Mesenchymal stem cell (in vitro differentiated cells and primary cell): ENCODE results near the gene NBPF3.
"Not testable (repeated sequence)": the region's sequence is repeated elsewhere in the genome, so short reads cannot be mapped to it uniquely, and the experiment has no call there.

Experiments used
- DNase-seq: peaks from one replicate; pipeline ENCODE4 v3.0.0-alpha.2; 2013
- H2AFZ ChIP-seq: one replicate; pipeline ENCODE4 v1.6.1; 2013; ENCODE audit warnings: low read depth, mild to moderate bottlenecking, control low read depth, inconsistent platforms, low read length, moderate library complexity
- H2AK5ac ChIP-seq: 2 replicates; pipeline ENCODE4 v1.6.1; 2013; ENCODE audit warnings: low read length, moderate library complexity, mild to moderate bottlenecking, inconsistent platforms; ENCODE audit not compliant: severe bottlenecking
- H2BK120ac ChIP-seq: one replicate; pipeline ENCODE4 v1.6.1; 2013; ENCODE audit warnings: low read depth, mild to moderate bottlenecking, inconsistent platforms, low read length, moderate library complexity
- H2BK12ac ChIP-seq, 2 experiments: one replicate each; pipeline ENCODE4 v1.6.1; 2013; ENCODE audit warnings: inconsistent platforms in 2 of 2, low read length in 2 of 2, mild to moderate bottlenecking in 2 of 2, moderate library complexity in 2 of 2, control low read depth in 1 of 2
- H2BK15ac ChIP-seq: one replicate; pipeline ENCODE4 v1.6.1; 2013; ENCODE audit warnings: mild to moderate bottlenecking, low read depth, inconsistent platforms; ENCODE audit not compliant: poor library complexity, severe bottlenecking
- H2BK5ac ChIP-seq: 2 replicates; pipeline ENCODE4 v1.6.1; 2013; ENCODE audit warnings: low read depth, mild to moderate bottlenecking, low read length, control low read depth, inconsistent platforms; ENCODE audit not compliant: poor library complexity, severe bottlenecking
- H3K14ac ChIP-seq, 2 experiments: one replicate each; pipeline ENCODE4 v1.6.1; 2013; ENCODE audit warnings: inconsistent platforms in 2 of 2, low read length in 2 of 2, control low read depth in 1 of 2, mild to moderate bottlenecking in 1 of 2, moderate library complexity in 1 of 2
- H3K18ac ChIP-seq, 2 experiments: one replicate each; pipeline ENCODE4 v1.6.1; 2013; ENCODE audit warnings: inconsistent platforms in 2 of 2, low read length in 2 of 2, control low read depth in 1 of 2, low read depth in 1 of 2, mild to moderate bottlenecking in 1 of 2
- H3K23ac ChIP-seq, 2 experiments: one replicate each; pipeline ENCODE4 v1.6.1; 2013; ENCODE audit warnings: inconsistent platforms in 2 of 2, low read length in 2 of 2, mild to moderate bottlenecking in 2 of 2, moderate library complexity in 2 of 2, control low read depth in 1 of 2
- H3K27ac ChIP-seq: 2 replicates; pipeline ENCODE4 v1.5.1; 2013; ENCODE audit warnings: mild to moderate bottlenecking, moderate library complexity, low read length, control low read depth, inconsistent platforms; ENCODE audit not compliant: poor library complexity, severe bottlenecking
- H3K27me3 ChIP-seq, 2 experiments: 2 replicates each; pipeline versions ENCODE4 v1.6.1 to v1.7.0; 2013; ENCODE audit warnings: low read length in 2 of 2, mild to moderate bottlenecking in 2 of 2, moderate library complexity in 2 of 2, control low read depth in 1 of 2, inconsistent platforms in 1 of 2; ENCODE audit not compliant: control insufficient read depth in 1 of 2, insufficient read depth in 1 of 2
- H3K36me3 ChIP-seq, 2 experiments: 2 replicates each; pipeline versions ENCODE4 v1.6.1 to v1.7.0; 2013; ENCODE audit warnings: low read length in 2 of 2, control low read depth in 1 of 2, inconsistent platforms in 1 of 2, low read depth in 1 of 2, mild to moderate bottlenecking in 1 of 2; ENCODE audit not compliant: insufficient read depth in 2 of 2, control insufficient read depth in 1 of 2
- H3K4ac ChIP-seq, 2 experiments: one replicate each; pipeline ENCODE4 v1.6.1; 2013; ENCODE audit warnings: inconsistent platforms in 2 of 2, low read length in 2 of 2, mild to moderate bottlenecking in 2 of 2, moderate library complexity in 2 of 2, control low read depth in 1 of 2, low read depth in 1 of 2
- H3K4me1 ChIP-seq: 2 replicates; pipeline ENCODE4 v1.6.1; 2013; ENCODE audit warnings: low read depth, low read length, control low read depth; ENCODE audit not compliant: control insufficient read depth, insufficient read depth
- H3K4me2 ChIP-seq: 2 replicates; pipeline ENCODE4 v1.6.1; 2013; ENCODE audit warnings: low read length, mild to moderate bottlenecking, inconsistent platforms; ENCODE audit not compliant: poor library complexity, severe bottlenecking
- H3K4me3 ChIP-seq, 2 experiments: 2 replicates each; pipeline versions ENCODE4 v1.5.1 to v1.7.0; 2013; ENCODE audit warnings: low read length in 2 of 2, mild to moderate bottlenecking in 2 of 2, control low read depth in 1 of 2, low read depth in 1 of 2; ENCODE audit not compliant: insufficient read depth in 1 of 2
- H3K79me1 ChIP-seq: replicated peaks from 2 replicates; pipeline ENCODE4 v1.6.1; 2013; ENCODE audit warnings: mild to moderate bottlenecking, control low read depth, low read length, inconsistent platforms; ENCODE audit not compliant: poor library complexity, severe bottlenecking
- H3K9ac ChIP-seq: 2 replicates; pipeline ENCODE4 v1.7.0; 2013; ENCODE audit warnings: mild to moderate bottlenecking, low read length, moderate library complexity
- H3K9me3 ChIP-seq: 2 replicates; pipeline ENCODE4 v1.7.0; 2013; ENCODE audit warnings: mild to moderate bottlenecking, low read length; ENCODE audit not compliant: control insufficient read depth
- H4K8ac ChIP-seq: one replicate; pipeline ENCODE4 v1.6.1; 2013; ENCODE audit warnings: inconsistent platforms, mild to moderate bottlenecking, low read length, moderate library complexity
- H4K91ac ChIP-seq: one replicate; pipeline ENCODE4 v1.6.1; 2013; ENCODE audit warnings: mild to moderate bottlenecking, low read length, inconsistent platforms
- WGBS: methylation state at CpG from one replicate; pipeline ENCODE4 v1.1.7; 2013; ENCODE audit warnings: mixed read lengths; 5-methylcytosine and 5-hydroxymethylcytosine counted together

Gene NBPF3

DNA sequence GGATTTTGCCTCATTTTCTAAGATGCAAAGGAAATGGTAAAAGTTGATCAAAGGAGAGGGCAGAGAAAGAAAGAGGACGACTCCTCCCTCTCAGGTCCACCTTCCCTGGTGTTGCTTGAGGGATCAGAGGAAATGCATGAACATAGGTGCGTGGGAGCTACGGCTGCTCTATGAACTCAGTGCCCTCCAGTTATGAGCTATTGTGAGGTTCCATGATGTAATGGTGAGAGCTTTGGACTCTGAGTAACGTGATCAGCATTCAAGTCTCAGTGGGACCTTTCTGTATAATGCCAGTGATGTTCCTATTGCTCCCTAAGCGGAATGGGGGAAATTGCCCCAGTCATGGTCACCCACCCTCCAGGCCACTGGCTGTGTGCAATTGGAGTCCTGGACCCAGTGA is 25.9 kb upstream of the NBPF3 start:
- H3K9me3 ChIP-seq: no peaks in the 10 kb centered on the region
- no peak overlapping the region for H3K4ac ChIP-seq
- no peak overlapping the region for H3K18ac ChIP-seq
- no peak overlapping the region for H3K14ac ChIP-seq
- 81% methylated on average over 5 of the region's 5 CpGs for WGBS
- H3K4me2 ChIP-seq: no peak overlapping the region
- H2BK15ac ChIP-seq: no peak overlapping the region
- no peak overlapping the region for H2BK120ac ChIP-seq
- no peak overlapping the region for H3K27ac ChIP-seq
- DNase-seq: no peak
- peaks cover 24 to 55% of the 10 kb centered on the region in 2 experiments for H3K27me3 ChIP-seq
- no peaks in the 10 kb centered on the region for H3K79me1 ChIP-seq
- no peak overlapping the region for H2BK12ac ChIP-seq
- H3K36me3 ChIP-seq: no peaks in the 10 kb centered on the region
- no peak overlapping the region for H2AK5ac ChIP-seq
- no peak overlapping the region for H2BK5ac ChIP-seq
- no peaks in the 10 kb centered on the region for H3K4me1 ChIP-seq
- H3K4me3 ChIP-seq: no peak overlapping the region
- no peak overlapping the region for H4K91ac ChIP-seq
- H4K8ac ChIP-seq: no peak overlapping the region
- H3K23ac ChIP-seq: no peak overlapping the region
- H3K9ac ChIP-seq: no peak overlapping the region
- H2AFZ ChIP-seq: no peak overlapping the region

DNA sequence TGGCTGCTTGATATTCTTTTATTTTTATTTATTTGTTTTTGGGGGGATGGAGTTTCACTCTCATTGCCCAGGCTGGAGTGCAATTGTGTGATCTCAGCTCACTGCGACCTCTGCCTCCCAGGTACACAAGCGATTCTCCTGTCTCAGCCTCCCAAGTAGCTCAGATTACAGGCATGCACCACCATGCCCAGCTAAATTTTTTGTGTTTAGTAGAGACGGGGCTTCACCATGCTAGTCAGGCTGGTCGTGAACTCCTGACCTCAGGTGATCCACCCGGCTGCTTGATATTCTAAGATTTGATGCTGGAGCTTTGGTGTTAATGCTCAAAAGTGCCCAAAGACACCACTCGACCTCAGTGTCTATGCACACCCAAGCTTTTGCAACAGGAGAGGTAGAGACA is 19.6 kb upstream of the NBPF3 start:
- H3K27me3 ChIP-seq: peaks cover 15 to 38% of the 10 kb centered on the region in 2 experiments
- not testable (repeated sequence) for DNase-seq, H3K9ac ChIP-seq, H2AFZ ChIP-seq, H3K4me3 ChIP-seq, H2BK120ac ChIP-seq, H3K4me1 ChIP-seq, H3K27ac ChIP-seq, H2BK12ac ChIP-seq, H3K79me1 ChIP-seq, H2BK15ac ChIP-seq, H3K4me2 ChIP-seq, H3K36me3 ChIP-seq, H4K91ac ChIP-seq, H2AK5ac ChIP-seq, H4K8ac ChIP-seq, H2BK5ac ChIP-seq, H3K23ac ChIP-seq, H3K14ac ChIP-seq, H3K18ac ChIP-seq, H3K9me3 ChIP-seq, H3K4ac ChIP-seq
- 79% methylated on average over 6 of the region's 6 CpGs for WGBS

GRCh38 chr1:21421307-21421706 is 18.6 kb upstream of the NBPF3 start:
- peaks cover 8 to 28% of the 10 kb centered on the region in 2 experiments for H3K27me3 ChIP-seq
- H4K91ac ChIP-seq, H3K36me3 ChIP-seq, H3K4me3 ChIP-seq, H4K8ac ChIP-seq, H2BK12ac ChIP-seq, H3K4me1 ChIP-seq, H3K27ac ChIP-seq, H3K79me1 ChIP-seq, H3K9me3 ChIP-seq, H2BK15ac ChIP-seq, DNase-seq, H2BK120ac ChIP-seq, H3K23ac ChIP-seq, H3K4ac ChIP-seq, H3K9ac ChIP-seq, H2AK5ac ChIP-seq, H3K4me2 ChIP-seq, H2BK5ac ChIP-seq, H3K18ac ChIP-seq, H2AFZ ChIP-seq, H3K14ac ChIP-seq: not testable (repeated sequence)
- 75% methylated on average over 7 of the region's 8 CpGs for WGBS

DNA sequence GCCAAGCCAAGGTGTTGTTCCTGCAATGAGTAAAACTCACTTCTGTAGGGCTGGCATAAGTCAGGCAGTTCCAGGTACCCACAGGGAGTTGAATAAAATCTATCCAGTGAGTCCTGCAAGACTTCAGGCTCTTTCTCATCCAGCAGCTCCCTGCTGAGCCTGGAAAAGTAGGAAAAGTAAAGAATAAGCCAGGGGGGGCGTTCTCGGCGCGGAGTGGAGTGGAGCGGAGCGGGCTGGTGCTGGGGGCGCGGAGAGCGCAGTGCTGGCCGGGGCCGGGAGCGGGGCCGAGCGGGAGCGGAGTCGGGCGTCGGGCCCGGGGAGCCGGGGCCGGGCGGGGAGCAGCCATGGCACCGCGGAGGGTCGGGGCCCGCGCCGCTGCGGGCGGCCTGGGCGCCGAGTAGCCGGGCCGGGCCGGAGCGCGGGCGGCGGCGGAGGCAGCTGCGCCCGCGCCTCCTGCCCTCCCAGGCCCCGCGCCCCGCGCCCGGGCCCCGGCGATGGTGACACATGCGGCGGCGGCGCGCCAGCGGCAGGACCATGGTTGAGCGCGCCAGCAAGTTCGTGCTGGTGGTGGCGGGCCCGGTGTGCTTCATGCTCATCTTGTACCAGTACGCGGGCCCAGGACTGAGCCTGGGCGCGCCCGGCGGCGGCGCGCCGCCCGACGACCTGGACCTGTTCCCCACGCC is 12.0 kb upstream of the NBPF3 start:
- H2AFZ ChIP-seq, H3K9ac ChIP-seq, H3K18ac ChIP-seq, H2BK5ac ChIP-seq, H3K4me3 ChIP-seq, H3K27ac ChIP-seq, H3K27me3 ChIP-seq, H3K4ac ChIP-seq, H3K79me1 ChIP-seq, H2BK12ac ChIP-seq, DNase-seq, H4K8ac ChIP-seq, H3K23ac ChIP-seq, H2BK120ac ChIP-seq, H3K4me1 ChIP-seq, H3K14ac ChIP-seq, H3K36me3 ChIP-seq, H2BK15ac ChIP-seq, H4K91ac ChIP-seq, H3K9me3 ChIP-seq, H2AK5ac ChIP-seq: not testable (repeated sequence)
- H3K4me2 ChIP-seq: peak overlapping the region; percentile 56
- 0% methylated on average over 4 of the region's 74 CpGs for WGBS
